Esophagus squamous epithelium (tissue), 5 donors: ENCODE results near the gene OCIAD2. TPM values are rescaled to one million over a fixed set of nuclear protein-coding genes. Genes with fewer than 3 reads are reported as not detected.
"Not testable (repeated sequence)": the region's sequence is repeated elsewhere in the genome, so short reads cannot be mapped to it uniquely, and the experiment has no call there.

Experiments used
- DNase-seq: peaks from one replicate; lab custom pipeline; 2025; lab: John Stamatoyannopoulos, UW
- H3K27ac ChIP-seq, 4 donors: fragments of 200-600 bp; sonication (generic); one replicate each; pipeline ENCODE4 v1.5.1; 2016 to 2019; ENCODE audit warnings: mild to moderate bottlenecking in 1 of 4
- H3K27me3 ChIP-seq, 4 donors: fragments of 200-600 bp; sonication (generic); 1 replicate in 3 of 4; 2 replicates in 1 of 4; pipeline versions ENCODE4 v1.5.1 to v1.6.0; 2017 to 2021; ENCODE audit warnings: antibody characterized with exemption in 1 of 4
- H3K36me3 ChIP-seq, 3 donors: fragments of 200-600 bp; sonication (generic); one replicate each; pipeline ENCODE4 v1.5.1; 2016 to 2019
- H3K4me1 ChIP-seq, 3 donors: fragments of 200-600 bp; sonication (generic); one replicate each; pipeline ENCODE4 v1.5.1; 2017 to 2019
- H3K4me3 ChIP-seq, 4 donors: fragments of 200-600 bp; sonication (generic); 1 replicate in 3 of 4; 2 replicates in 1 of 4; pipeline ENCODE4 v1.5.1; 2016 to 2019; ENCODE audit warnings: mild to moderate bottlenecking in 2 of 4, moderate library complexity in 1 of 4
- H3K9me3 ChIP-seq, 3 donors: fragments of 200-600 bp; sonication (generic); one replicate each; pipeline ENCODE4 v1.5.1; 2016 to 2019
- CTCF ChIP-seq, 6 experiments: fragments of 450-650 bp in 4 of 6; fragments of 200-600 bp in 2 of 6; sonication (generic) in 2 of 6; IDR thresholded peaks; one replicate each; pipeline ENCODE4 v1.5.1; 2016 to 2019; ENCODE audit warnings: antibody characterized with exemption in 6 of 6, mild to moderate bottlenecking in 4 of 6, moderate library complexity in 4 of 6
- POLR2A ChIP-seq, 4 donors: fragments of 450-650 bp; IDR thresholded peaks; one replicate each; pipeline ENCODE4 v1.6.1; 2017; ENCODE audit warnings: antibody characterized with exemption in 4 of 4, mild to moderate bottlenecking in 4 of 4, moderate library complexity in 3 of 4
- WGBS, 2 donors: methylation state at CpG; one replicate each; pipeline ENCODE4 v1.1.5; 2018; 5-methylcytosine and 5-hydroxymethylcytosine counted together
- intact Hi-C: fragments of 100-400 bp; cut with DNase I; formaldehyde crosslinking; loops from one replicate; pipeline ENCODE4 v1.15.0; 2022
- total RNA-seq, 4 donors: library from RNA; depleted of rRNA; stranded (reverse); fragments of >200 nt; gene quantifications; one replicate each; pipeline ENCODE4 v1.1.0, GENCODE V29; 2016
- donor health status: DM: yes; HTN: yes; CAD: no.

OCIAD2 gene
- total RNA-seq, 4 donors from 2014 or later = 16.2 to 30.8 (median 17.5) TPM

- Histone ChIP-seq H3K27ac (no peak overlapping the region), H3K27me3 (no peaks in the 10 kb centered on the region), H3K36me3 (no peaks in the 10 kb centered on the region), H3K4me1 (peaks cover 0 to 15% (median 0%) of the 10 kb centered on the region in 3 donors), H3K9me3 (no peaks in the 10 kb centered on the region), H3K4me3 (no peak overlapping the region)
- WGBS, 2 donors = 62 to 67% methylated on average over 5 to 8 of the region's 9 CpGs
- TF ChIP-seq CTCF (IDR thresholded peaks at IDR 0.05) = no peak
- no peak for TF ChIP-seq POLR2A (IDR thresholded peaks at IDR 0.05)
- intact Hi-C loops = no loop called here
- DNase-seq = no peak
Observed at GRCh38 chr4:48879561-48880442, 26.8 kb downstream of the OCIAD2 start.

- no peak for DNase-seq
- H3K27ac ChIP-seq = no peak overlapping the region
- no peaks in the 10 kb centered on the region for H3K27me3 ChIP-seq
- peaks cover 0 to 11% (median 0%) of the 10 kb centered on the region in 3 donors for H3K4me1 ChIP-seq
- intact Hi-C loops = no loop called here
- no peaks in the 10 kb centered on the region for H3K36me3 ChIP-seq
- 80 to 100% methylated on average over 1 of the region's 1 CpG for WGBS, 2 donors
- no peak overlapping the region for H3K4me3 ChIP-seq
- H3K9me3 ChIP-seq = no peaks in the 10 kb centered on the region
- TF ChIP-seq POLR2A (IDR thresholded peaks at IDR 0.05) = no peak
- TF ChIP-seq CTCF (IDR thresholded peaks at IDR 0.05) = no peak
Observed at GRCh38 chr4:48877827-48878535, 28.6 kb downstream of the OCIAD2 start.

GRCh38 chr4:48864696-48865095, 41.9 kb downstream of the OCIAD2 start:
- intact Hi-C loops, DNase-seq: not testable (repeated sequence)

GRCh38 chr4:48863728-48864127, 42.8 kb downstream of the OCIAD2 start:
- TF ChIP-seq POLR2A (IDR thresholded peaks at IDR 0.05) = no peak
- no peak for TF ChIP-seq CTCF (IDR thresholded peaks at IDR 0.05)
- Histone ChIP-seq H3K27ac (no peak overlapping the region), H3K4me3 (no peak overlapping the region), H3K27me3 (no peaks in the 10 kb centered on the region), H3K4me1 (no peaks in the 10 kb centered on the region), H3K9me3 (no peaks in the 10 kb centered on the region), H3K36me3 (peaks cover 0 to 28% (median 0%) of the 10 kb centered on the region in 3 donors)
- no peak for DNase-seq
- intact Hi-C loops = no loop called here
- 90 to 91% methylated on average over 4 of the region's 4 CpGs for WGBS, 2 donors

More at GRCh38 chr4:48864696-48865095, 41.9 kb downstream of the OCIAD2 start:
- H3K4me1 ChIP-seq, H3K4me3 ChIP-seq, H3K27ac ChIP-seq, H3K9me3 ChIP-seq, H3K27me3 ChIP-seq: not testable (repeated sequence)
- 93 to 95% methylated on average over 4 of the region's 4 CpGs for WGBS, 2 donors
- H3K36me3 ChIP-seq = peaks cover 0 to 18% (median 0%) of the 10 kb centered on the region in 3 donors

- intact Hi-C loops = no loop called here
- H3K27ac ChIP-seq = no peak overlapping the region
- TF ChIP-seq CTCF (IDR thresholded peaks at IDR 0.05) = no peak
- TF ChIP-seq POLR2A (IDR thresholded peaks at IDR 0.05) = no peak
- peaks cover 0 to 38% (median 7%) of the 10 kb centered on the region in 3 donors for H3K36me3 ChIP-seq
- no peaks in the 10 kb centered on the region for H3K4me1 ChIP-seq
- 67 to 90% methylated on average over 1 of the region's 1 CpG for WGBS, 2 donors
- H3K4me3 ChIP-seq = no peak overlapping the region
- no peaks in the 10 kb centered on the region for H3K9me3 ChIP-seq
- DNase-seq = no peak
- H3K27me3 ChIP-seq = no peaks in the 10 kb centered on the region
Observed at GRCh38 chr4:48862661-48863060, 43.9 kb downstream of the OCIAD2 start.
